AG09309 (cell line): ENCODE data around the gene MXD1.
A peak's percentile ranks its signal among the peaks of the same experiment; 100 is the strongest.

Experiments
- DNase-seq: peaks from one replicate; pipeline ENCODE4 v3.0.0-alpha.2; 2010; ENCODE audit warnings: low read depth
- H3K4me3 ChIP-seq: 2 replicates; pipeline ENCODE4 v1.5.1; 2011; ENCODE audit warnings: mild to moderate bottlenecking, low read depth, low read length, moderate library complexity; ENCODE audit not compliant: control insufficient read depth
- CTCF ChIP-seq: IDR thresholded peaks from 2 replicates; pipeline ENCODE4 v1.5.1; 2011; ENCODE audit warnings: mild to moderate bottlenecking, low read depth, low read length, inconsistent platforms; ENCODE audit not compliant: insufficient read depth, control insufficient read depth; ENCODE audit errors: missing control alignments

MXD1 gene

GRCh38 chr2:69933839-69934613 is 19.1 kb downstream of the MXD1 start:
- no peak for TF ChIP-seq CTCF
- peak; percentile 73 for DNase-seq
- peak overlapping the region; percentile 5 for H3K4me3 ChIP-seq

- H3K4me3 ChIP-seq, result no peak overlapping the region
These were observed 19.7 kb downstream of the MXD1 start for GRCh38 chr2:69934614-69934908.

GRCh38 chr2:69935011-69935410 is 20.1 kb downstream of the MXD1 start:
- TF ChIP-seq CTCF, result no peak
- no peak for DNase-seq
- no peak overlapping the region for H3K4me3 ChIP-seq

More at GRCh38 chr2:69934614-69934908, 19.7 kb downstream of the MXD1 start:
- no peak for DNase-seq
- no peak for TF ChIP-seq CTCF

GRCh38 chr2:69936906-69937305 is 22.0 kb downstream of the MXD1 start:
- DNase-seq, result no peak
- no peak overlapping the region for H3K4me3 ChIP-seq
- TF ChIP-seq CTCF, result no peak

GRCh38 chr2:69937968-69938367 is 23.1 kb downstream of the MXD1 start:
- no peak for TF ChIP-seq CTCF
- DNase-seq, result no peak
- H3K4me3 ChIP-seq, result no peak overlapping the region

GRCh38 chr2:69939722-69940121 is 24.8 kb downstream of the MXD1 start:
- TF ChIP-seq CTCF, result no peak
- no peak overlapping the region for H3K4me3 ChIP-seq
- DNase-seq, result no peak
